ENCODE measurements around the gene XPR1.

DNA sequence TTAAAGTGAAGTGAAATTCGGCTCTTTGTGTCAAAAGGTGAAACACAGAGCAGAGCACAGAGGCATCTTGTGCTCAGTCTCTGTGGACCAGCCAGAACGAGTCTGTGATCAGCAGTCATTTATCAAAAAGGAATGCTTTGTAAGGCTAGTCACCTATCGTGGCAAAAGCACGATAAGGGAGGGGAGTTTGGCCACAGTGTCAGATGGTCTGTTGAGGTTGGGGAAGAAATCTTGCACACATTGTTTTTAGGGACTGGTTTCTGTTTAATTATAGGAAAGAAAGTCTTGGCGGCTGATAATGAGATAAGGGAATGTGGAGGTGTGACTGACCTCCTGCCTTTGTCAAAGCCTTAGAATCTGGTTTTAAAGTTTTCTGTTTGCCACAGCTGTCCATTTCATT, 222.6 kb downstream of the XPR1 start:
- TF ChIP-seq, protein P1, sequence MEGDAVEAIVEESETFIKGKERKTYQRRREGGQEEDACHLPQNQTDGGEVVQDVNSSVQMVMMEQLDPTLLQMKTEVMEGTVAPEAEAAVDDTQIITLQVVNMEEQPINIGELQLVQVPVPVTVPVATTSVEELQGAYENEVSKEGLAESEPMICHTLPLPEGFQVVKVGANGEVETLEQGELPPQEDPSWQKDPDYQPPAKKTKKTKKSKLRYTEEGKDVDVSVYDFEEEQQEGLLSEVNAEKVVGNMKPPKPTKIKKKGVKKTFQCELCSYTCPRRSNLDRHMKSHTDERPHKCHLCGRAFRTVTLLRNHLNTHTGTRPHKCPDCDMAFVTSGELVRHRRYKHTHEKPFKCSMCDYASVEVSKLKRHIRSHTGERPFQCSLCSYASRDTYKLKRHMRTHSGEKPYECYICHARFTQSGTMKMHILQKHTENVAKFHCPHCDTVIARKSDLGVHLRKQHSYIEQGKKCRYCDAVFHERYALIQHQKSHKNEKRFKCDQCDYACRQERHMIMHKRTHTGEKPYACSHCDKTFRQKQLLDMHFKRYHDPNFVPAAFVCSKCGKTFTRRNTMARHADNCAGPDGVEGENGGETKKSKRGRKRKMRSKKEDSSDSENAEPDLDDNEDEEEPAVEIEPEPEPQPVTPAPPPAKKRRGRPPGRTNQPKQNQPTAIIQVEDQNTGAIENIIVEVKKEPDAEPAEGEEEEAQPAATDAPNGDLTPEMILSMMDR (conservative IDR thresholded peaks at IDR 0.05; ENCODE audit: low read length), result no peak
- TF ChIP-seq EZH2phosphoT487 (IDR thresholded peaks at IDR 0.05; ENCODE audit: borderline replicate concordance), result no peak

Data from Loucy (cell line).